CD4-positive, CD25-positive, alpha-beta regulatory T cell (primary cell): ENCODE measurements around the gene CD247. TPM values are rescaled to one million over a fixed set of nuclear protein-coding genes. Genes with fewer than 3 reads are reported as not detected.
A peak's percentile ranks its signal among the peaks of the same experiment; 100 is the strongest.

Experiments
- ATAC-seq, 2 donors: fragments of 150-1000 bp; cut with Tn5 transposase; one replicate each; pipeline ENCODE4 v1.10.0; 2021; ENCODE audit warnings: low read depth in 2 of 2, moderate number of reproducible peaks in 2 of 2, moderate library complexity in 1 of 2
- DNase-seq, 3 donors: peaks; one replicate each; pipeline versions ENCODE4 v3.0.0 to v3.0.0-alpha.2; 2012 to 2022; ENCODE audit warnings: mixed read lengths in 1 of 3
- H3K27ac ChIP-seq: one replicate; pipeline ENCODE4 v1.7.0; 2013; ENCODE audit warnings: mild to moderate bottlenecking, low read length; ENCODE audit not compliant: insufficient read depth, poor library complexity, severe bottlenecking
- H3K27me3 ChIP-seq: one replicate; pipeline ENCODE4 v1.7.0; 2013; ENCODE audit warnings: low read length; ENCODE audit not compliant: control insufficient read depth, insufficient read depth
- H3K36me3 ChIP-seq: one replicate; pipeline ENCODE4 v1.7.0; 2013; ENCODE audit warnings: mild to moderate bottlenecking, low read length, moderate library complexity; ENCODE audit not compliant: control insufficient read depth, insufficient read depth
- H3K4me1 ChIP-seq: 2 replicates; pipeline ENCODE4 v1.7.0; 2013; ENCODE audit warnings: mild to moderate bottlenecking, low read length; ENCODE audit not compliant: insufficient read depth, control insufficient read depth, poor library complexity, severe bottlenecking
- H3K4me3 ChIP-seq: one replicate; pipeline ENCODE4 v1.7.0; 2013; ENCODE audit warnings: low read depth, mild to moderate bottlenecking, low read length, moderate library complexity
- H3K9me3 ChIP-seq, 2 experiments: 1 replicate in 1 of 2; 2 replicates in 1 of 2; pipeline ENCODE4 v1.7.0; 2013; ENCODE audit warnings: low read length in 2 of 2, mild to moderate bottlenecking in 1 of 2, moderate library complexity in 1 of 2; ENCODE audit not compliant: control insufficient read depth in 2 of 2
- H3K27ac Mint-ChIP-seq, 3 donors: one replicate each; pipeline ENCODE4 v1.8.0; 2020 to 2022; ENCODE audit warnings: mild to moderate bottlenecking in 3 of 3, mixed read lengths in 3 of 3, moderate library complexity in 2 of 3
- H3K27me3 Mint-ChIP-seq: one replicate; pipeline ENCODE4 v1.8.0; 2022; ENCODE audit warnings: mild to moderate bottlenecking, mixed read lengths
- H3K36me3 Mint-ChIP-seq: one replicate; pipeline ENCODE4 v1.8.0; 2020; ENCODE audit warnings: mixed read lengths
- H3K4me1 Mint-ChIP-seq, 4 donors: one replicate each; pipeline ENCODE4 v1.8.0; 2020 to 2022; ENCODE audit warnings: mixed read lengths in 4 of 4, mild to moderate bottlenecking in 1 of 4
- H3K4me3 Mint-ChIP-seq, 4 donors: one replicate each; pipeline ENCODE4 v1.8.0; 2020 to 2022; ENCODE audit warnings: mild to moderate bottlenecking in 4 of 4, mixed read lengths in 4 of 4, moderate library complexity in 3 of 4
- H3K9me3 Mint-ChIP-seq, 7 donors: one replicate each; pipeline ENCODE4 v1.8.0; 2020 to 2022; ENCODE audit warnings: mixed read lengths in 7 of 7, mild to moderate bottlenecking in 3 of 7, moderate library complexity in 2 of 7
- polyA plus RNA-seq, 4 donors: library from polyadenylated mRNA; unstranded; fragments of 300-500 nt; fragmentation: Illumina TruSeq; gene quantifications; one replicate each; pipeline ENCODE4 v1.2.3, GENCODE V29; 2021
- total RNA-seq: library from RNA; stranded (reverse); gene quantifications from one replicate; pipeline ENCODE4 v1.2.3, GENCODE V29; 2022

Gene CD247
- total and polyA plus RNA-seq, 5 donors from 2014 or later = 410 to 718 (median 424) TPM

DNA sequence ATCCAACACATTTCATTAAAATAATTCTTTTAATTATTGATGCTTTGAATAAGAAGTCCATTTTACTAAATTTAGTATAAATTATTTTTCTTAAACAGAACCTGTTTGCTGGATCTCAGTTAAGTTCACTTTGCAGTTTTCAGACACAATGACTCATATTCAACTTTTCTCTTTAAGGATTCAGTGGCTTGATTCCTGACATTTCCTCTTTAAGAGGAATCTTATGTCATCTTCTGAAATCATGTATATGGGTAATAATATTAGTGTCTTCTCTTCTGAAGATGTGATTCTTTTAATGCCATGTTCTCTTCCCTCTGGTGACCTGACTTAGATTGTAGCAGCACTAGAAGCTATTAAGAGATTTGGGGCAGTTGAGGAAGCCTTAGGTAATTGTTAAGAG, 22.7 kb upstream of the CD247 start:
- no peaks in the 10 kb centered on the region for H3K9me3 ChIP-seq
- H3K36me3 Mint-ChIP-seq = peaks cover 20% of the 10 kb centered on the region
- H3K9me3 Mint-ChIP-seq = no peaks in the 10 kb centered on the region
- H3K27me3 Mint-ChIP-seq = no peaks in the 10 kb centered on the region
- no peaks in the 10 kb centered on the region for H3K4me1 ChIP-seq
- H3K4me3 ChIP-seq = no peak overlapping the region
- H3K27ac ChIP-seq = no peak overlapping the region
- H3K27ac Mint-ChIP-seq = no peak overlapping the region
- no peaks in the 10 kb centered on the region for H3K27me3 ChIP-seq
- ATAC-seq (no peak), DNase-seq (no peak)
- no peak overlapping the region for H3K4me3 Mint-ChIP-seq
- H3K36me3 ChIP-seq = peaks cover 7% of the 10 kb centered on the region
- peaks cover 4 to 22% (median 10%) of the 10 kb centered on the region in 4 donors for H3K4me1 Mint-ChIP-seq

DNA sequence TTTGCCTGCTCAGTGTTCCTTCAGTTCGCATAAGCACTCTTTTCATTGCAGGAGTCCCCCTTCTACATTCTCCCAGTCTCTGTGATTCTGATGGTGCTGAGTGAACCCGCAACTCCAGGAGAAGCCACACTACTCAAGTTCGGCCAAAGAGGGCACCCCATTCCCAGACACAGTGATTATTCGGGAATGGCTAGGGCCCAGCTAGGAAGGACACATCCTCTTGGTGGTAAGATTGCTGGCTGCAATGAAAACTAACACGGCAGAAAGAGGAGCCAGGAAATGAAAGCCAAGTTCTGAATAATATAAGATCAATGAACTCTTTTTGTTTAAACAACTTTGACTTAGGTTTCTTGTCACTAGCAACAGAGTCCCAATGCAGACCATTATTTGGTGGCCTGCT, 20.3 kb upstream of the CD247 start:
- Mint-ChIP-seq H3K27me3 (peaks cover 5% of the 10 kb centered on the region), H3K9me3 (no peaks in the 10 kb centered on the region), H3K27ac (peak overlapping the region in 1 of 3 donors; percentile 33), H3K4me1 (peaks cover 4 to 16% (median 10%) of the 10 kb centered on the region in 4 donors), H3K36me3 (peaks cover 4% of the 10 kb centered on the region), H3K4me3 (no peak overlapping the region)
- H3K9me3 ChIP-seq = no peaks in the 10 kb centered on the region
- H3K4me3 ChIP-seq = no peak overlapping the region
- no peaks in the 10 kb centered on the region for H3K4me1 ChIP-seq
- no peaks in the 10 kb centered on the region for H3K27me3 ChIP-seq
- no peak overlapping the region for H3K27ac ChIP-seq
- no peak for DNase-seq
- no peak for ATAC-seq
- H3K36me3 ChIP-seq = no peaks in the 10 kb centered on the region

DNA sequence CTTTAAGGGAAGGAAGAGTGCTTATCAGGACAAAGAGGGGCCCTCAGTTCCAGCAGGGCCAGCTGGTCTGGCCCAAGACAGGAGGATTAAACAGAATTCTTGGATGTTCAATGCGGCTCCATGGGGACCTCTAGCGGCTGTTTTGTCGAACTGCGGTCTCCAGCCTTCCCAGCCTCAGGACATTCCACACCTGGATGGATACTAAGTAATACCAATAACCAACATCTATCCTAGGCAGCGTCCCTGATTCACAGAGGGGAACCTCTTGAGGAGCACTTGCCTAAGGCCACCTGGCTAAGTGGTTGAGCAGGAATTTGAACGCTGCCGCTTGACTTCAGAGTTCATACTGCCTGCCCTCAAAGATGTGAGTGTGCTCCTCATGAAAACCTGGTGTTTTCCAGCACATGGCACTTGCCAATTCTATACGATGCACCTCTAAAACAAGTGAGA, 15.5 kb upstream of the CD247 start:
- Mint-ChIP-seq H3K27me3 (peaks cover 10% of the 10 kb centered on the region), H3K4me3 (no peak overlapping the region), H3K9me3 (no peaks in the 10 kb centered on the region), H3K4me1 (peaks cover 0 to 6% (median 3%) of the 10 kb centered on the region in 4 donors), H3K27ac (no peak overlapping the region), H3K36me3 (no peaks in the 10 kb centered on the region)
- Histone ChIP-seq H3K27me3 (no peaks in the 10 kb centered on the region), H3K36me3 (no peaks in the 10 kb centered on the region), H3K9me3 (no peaks in the 10 kb centered on the region), H3K4me1 (no peaks in the 10 kb centered on the region), H3K27ac (no peak overlapping the region), H3K4me3 (no peak overlapping the region)
- DNase-seq (peak; percentile 49 to 65 (median 62)), ATAC-seq (peak; percentile 50 to 65)

DNA sequence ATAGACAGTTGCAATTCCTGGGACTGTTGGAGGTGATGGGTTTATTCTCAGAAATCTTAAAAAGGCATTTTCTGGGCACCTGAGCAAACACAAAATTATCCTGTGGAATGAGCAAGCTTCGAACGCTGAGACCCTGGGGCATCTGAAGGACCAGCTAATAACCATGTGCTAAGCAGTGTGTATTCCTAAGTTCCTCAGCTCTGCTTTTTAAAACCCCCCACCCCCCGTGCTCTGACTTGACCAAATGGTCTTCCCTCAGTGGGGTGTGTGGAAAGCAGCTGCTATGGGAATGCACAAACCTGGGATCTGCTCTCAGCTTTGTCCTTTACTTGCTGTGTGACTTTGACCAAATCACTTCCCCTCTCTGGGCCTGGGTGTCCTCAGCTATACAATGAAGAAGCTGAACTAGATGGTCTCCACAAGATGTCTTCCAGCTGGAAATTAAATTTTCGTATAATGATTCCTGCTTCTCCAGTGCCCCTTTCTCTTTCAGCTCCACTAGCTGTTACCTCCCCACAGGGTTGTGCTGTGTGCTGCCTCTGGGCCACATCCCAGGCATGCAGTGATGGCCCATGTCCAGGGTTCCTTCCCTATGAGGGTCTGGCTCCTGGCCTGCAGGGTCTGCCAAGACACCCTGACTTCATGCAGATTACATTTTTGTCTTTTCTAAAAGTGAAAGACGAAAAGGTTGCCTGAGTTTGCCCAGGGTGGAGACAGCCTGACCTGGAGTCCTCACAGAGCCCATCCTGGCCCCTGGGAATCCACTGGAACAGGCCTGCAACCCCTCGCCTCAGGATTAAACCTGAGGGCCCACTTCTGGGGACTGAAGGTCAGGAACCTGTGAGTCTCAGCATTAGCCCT, 14.9 kb upstream of the CD247 start:
- H3K4me3 ChIP-seq = no peak overlapping the region
- no peaks in the 10 kb centered on the region for H3K9me3 ChIP-seq
- H3K4me1 ChIP-seq = no peaks in the 10 kb centered on the region
- ATAC-seq = no peak
- H3K36me3 Mint-ChIP-seq = no peaks in the 10 kb centered on the region
- DNase-seq = no peak
- no peaks in the 10 kb centered on the region for H3K27me3 ChIP-seq
- H3K4me1 Mint-ChIP-seq = peaks cover 0 to 2% (median 0%) of the 10 kb centered on the region in 4 donors
- H3K27ac ChIP-seq = no peak overlapping the region
- no peak overlapping the region for H3K27ac Mint-ChIP-seq
- H3K27me3 Mint-ChIP-seq = peaks cover 10% of the 10 kb centered on the region
- no peak overlapping the region for H3K4me3 Mint-ChIP-seq
- H3K36me3 ChIP-seq = no peaks in the 10 kb centered on the region
- no peaks in the 10 kb centered on the region for H3K9me3 Mint-ChIP-seq

DNA sequence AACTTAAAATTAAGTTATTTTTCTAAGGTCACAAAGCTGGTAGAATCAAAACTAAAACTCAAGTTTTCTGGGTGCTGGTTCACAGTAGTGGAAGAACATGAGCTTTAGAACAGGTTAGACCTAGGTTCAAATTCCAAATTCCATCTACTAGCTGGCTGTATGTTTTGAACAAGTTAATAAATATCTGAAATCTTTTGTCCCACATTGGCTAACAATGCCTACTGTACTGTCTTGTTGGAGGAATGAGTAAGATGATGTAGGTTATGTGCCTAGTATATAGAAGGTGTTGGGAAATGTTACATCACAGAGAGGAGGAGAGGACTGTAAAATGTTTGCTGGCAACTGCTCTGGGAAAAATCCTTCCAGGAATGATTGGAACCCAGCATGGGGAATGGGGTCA, 14.0 kb upstream of the CD247 start:
- Mint-ChIP-seq H3K27me3 (peaks cover 10% of the 10 kb centered on the region), H3K4me1 (peaks cover 0 to 2% (median 0%) of the 10 kb centered on the region in 4 donors), H3K27ac (no peak overlapping the region), H3K9me3 (no peaks in the 10 kb centered on the region), H3K36me3 (no peaks in the 10 kb centered on the region), H3K4me3 (no peak overlapping the region)
- no peaks in the 10 kb centered on the region for H3K4me1 ChIP-seq
- DNase-seq (no peak), ATAC-seq (no peak)
- no peaks in the 10 kb centered on the region for H3K27me3 ChIP-seq
- no peak overlapping the region for H3K4me3 ChIP-seq
- no peak overlapping the region for H3K27ac ChIP-seq
- no peaks in the 10 kb centered on the region for H3K36me3 ChIP-seq
- no peaks in the 10 kb centered on the region for H3K9me3 ChIP-seq

DNA sequence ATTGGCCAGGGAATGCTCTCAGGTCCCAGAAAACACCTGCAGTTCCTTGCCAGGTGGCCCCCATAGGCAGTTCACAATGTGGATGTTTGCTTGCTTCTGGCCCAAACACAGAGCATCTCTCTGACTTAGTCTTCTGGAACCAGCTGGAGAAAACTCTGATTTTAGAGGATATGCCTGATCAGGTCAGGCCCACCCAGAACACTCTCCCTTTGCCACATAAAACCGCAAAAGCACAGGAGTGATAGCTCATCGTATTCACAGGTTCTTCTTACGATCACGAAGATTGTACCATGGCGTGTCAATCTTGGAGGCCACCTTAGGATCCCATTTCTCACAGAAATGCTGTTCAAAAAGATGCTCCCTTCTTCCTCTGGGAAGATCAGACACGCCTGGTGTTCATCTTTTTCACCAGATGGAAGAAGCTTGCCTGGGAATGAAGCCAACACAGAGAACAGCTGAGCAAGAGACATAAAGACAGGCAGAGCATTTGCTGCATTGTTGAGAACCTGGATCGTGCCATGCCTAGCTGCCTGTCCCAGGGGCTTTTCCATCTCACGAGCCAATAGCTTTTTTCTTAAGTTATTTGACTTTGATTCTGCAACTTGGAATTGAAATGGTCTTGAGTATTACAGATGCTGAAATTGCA, 11.6 kb upstream of the CD247 start:
- DNase-seq = no peak
- no peaks in the 10 kb centered on the region for H3K36me3 ChIP-seq
- H3K27ac Mint-ChIP-seq = no peak overlapping the region
- no peak overlapping the region for H3K4me3 Mint-ChIP-seq
- no peaks in the 10 kb centered on the region for H3K9me3 Mint-ChIP-seq
- no peaks in the 10 kb centered on the region for H3K4me1 ChIP-seq
- no peak overlapping the region for H3K4me3 ChIP-seq
- no peak overlapping the region for H3K27ac ChIP-seq
- H3K36me3 Mint-ChIP-seq = no peaks in the 10 kb centered on the region
- H3K9me3 ChIP-seq = no peaks in the 10 kb centered on the region
- ATAC-seq = no peak
- H3K4me1 Mint-ChIP-seq = peaks cover 0 to 4% (median 2%) of the 10 kb centered on the region in 4 donors
- H3K27me3 Mint-ChIP-seq = peaks cover 17% of the 10 kb centered on the region
- no peaks in the 10 kb centered on the region for H3K27me3 ChIP-seq

DNA sequence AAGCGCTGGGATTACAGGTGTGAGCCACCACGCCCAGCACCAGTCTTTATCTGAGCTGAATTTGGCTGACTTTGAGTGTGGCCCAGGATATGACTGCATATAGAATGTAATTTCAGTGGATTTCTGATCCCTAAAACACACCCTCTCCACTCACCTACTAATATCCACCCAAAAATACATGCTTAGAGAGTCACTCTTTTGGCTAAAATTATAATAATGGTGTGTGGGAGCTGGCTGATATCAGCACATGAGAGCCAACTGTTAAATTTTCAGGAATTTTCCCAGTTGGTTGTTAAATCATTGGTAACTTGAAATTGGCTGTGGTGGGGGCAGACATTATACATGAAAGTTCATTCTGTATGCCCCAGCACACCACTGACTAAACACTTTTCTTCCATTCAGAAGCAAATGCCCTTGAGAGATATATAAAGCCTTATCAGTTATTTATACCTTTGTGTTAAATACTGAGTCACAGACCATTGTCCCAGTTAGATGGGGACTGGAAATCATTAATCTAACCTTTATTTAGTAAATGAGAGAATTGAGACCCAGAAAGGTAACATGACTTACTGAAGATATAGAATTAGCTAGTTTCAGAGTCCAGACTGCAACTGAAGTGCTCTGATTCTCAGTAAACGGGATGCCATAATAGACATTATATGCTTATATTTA, 9.9 kb upstream of the CD247 start:
- Mint-ChIP-seq H3K4me3 (no peak overlapping the region), H3K9me3 (no peaks in the 10 kb centered on the region), H3K27ac (no peak overlapping the region), H3K27me3 (peaks cover 17% of the 10 kb centered on the region), H3K36me3 (no peaks in the 10 kb centered on the region), H3K4me1 (peaks cover 0 to 4% (median 1%) of the 10 kb centered on the region in 4 donors)
- no peaks in the 10 kb centered on the region for H3K36me3 ChIP-seq
- H3K4me1 ChIP-seq = no peaks in the 10 kb centered on the region
- H3K27me3 ChIP-seq = no peaks in the 10 kb centered on the region
- no peak overlapping the region for H3K27ac ChIP-seq
- H3K4me3 ChIP-seq = no peak overlapping the region
- ATAC-seq = no peak
- no peaks in the 10 kb centered on the region for H3K9me3 ChIP-seq
- DNase-seq = no peak
